ENCODE measurements around the gene ACBD4. TPM values are rescaled to one million over a fixed set of nuclear protein-coding genes. Genes with fewer than 3 reads are reported as not detected.

Gene ACBD4
- total and polyA plus RNA-seq, 2 of the 13 experiments (the other 11 are each of a cell fraction or from before 2014, with no cell fraction given) = 16.1 to 26.9 TPM

DNA sequence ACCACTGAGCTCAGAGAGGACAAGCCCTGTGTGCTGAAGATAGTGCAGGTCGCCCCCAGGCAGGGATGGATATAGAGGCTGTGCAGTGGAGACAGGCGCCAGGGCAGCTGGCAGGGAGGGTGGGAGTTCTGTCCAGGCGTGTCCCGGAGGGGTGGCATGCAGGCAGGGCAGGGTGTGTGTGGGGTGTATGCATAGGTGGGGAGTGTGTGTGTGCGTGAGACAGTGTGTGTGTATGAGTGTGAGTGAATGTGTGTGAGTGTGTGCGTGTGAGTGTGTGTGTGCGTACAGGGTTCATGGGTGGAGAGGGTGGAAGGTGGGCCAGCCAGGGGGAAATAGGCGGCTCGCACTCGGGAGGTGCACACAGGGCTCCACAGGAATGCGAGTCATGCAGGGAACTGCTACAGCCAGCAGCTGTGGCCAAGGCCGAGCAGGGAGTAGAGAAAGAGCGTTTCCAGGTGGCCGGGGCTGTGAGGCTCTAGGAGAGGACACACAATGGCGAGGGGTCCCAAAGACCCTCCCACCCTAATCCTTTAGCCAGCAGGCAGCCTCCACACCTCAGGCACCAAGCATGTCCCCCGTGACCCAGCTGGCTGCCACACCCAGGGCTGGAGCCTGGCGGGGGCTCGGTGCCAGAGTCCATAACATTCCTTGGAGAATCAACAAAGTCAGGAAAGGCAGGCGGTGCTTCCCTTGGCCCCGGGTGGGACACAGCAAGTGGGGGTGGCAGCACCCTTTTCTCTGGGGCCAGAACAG is 7.8 kb upstream of the ACBD4 start (continued):
- TF ChIP-seq, protein P1, sequence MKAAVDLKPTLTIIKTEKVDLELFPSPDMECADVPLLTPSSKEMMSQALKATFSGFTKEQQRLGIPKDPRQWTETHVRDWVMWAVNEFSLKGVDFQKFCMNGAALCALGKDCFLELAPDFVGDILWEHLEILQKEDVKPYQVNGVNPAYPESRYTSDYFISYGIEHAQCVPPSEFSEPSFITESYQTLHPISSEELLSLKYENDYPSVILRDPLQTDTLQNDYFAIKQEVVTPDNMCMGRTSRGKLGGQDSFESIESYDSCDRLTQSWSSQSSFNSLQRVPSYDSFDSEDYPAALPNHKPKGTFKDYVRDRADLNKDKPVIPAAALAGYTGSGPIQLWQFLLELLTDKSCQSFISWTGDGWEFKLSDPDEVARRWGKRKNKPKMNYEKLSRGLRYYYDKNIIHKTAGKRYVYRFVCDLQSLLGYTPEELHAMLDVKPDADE (CRISPR knock-in tag; IDR thresholded peaks at IDR 0.05) = no peak
- 0 out of 4 replicates have a peak, but pooled peaks of 1 of the 2 experiments have one; percentile 31 for TF ChIP-seq POLR2A (IDR thresholded peaks at IDR 0.05; ENCODE audit: insufficient read depth in 1 of 2, low read depth in 2 of 2, low read length in 2 of 2)
- no peak for TF ChIP-seq NKX3-1 (CRISPR knock-in tag; IDR thresholded peaks at IDR 0.05)
- TF ChIP-seq, protein P2, sequence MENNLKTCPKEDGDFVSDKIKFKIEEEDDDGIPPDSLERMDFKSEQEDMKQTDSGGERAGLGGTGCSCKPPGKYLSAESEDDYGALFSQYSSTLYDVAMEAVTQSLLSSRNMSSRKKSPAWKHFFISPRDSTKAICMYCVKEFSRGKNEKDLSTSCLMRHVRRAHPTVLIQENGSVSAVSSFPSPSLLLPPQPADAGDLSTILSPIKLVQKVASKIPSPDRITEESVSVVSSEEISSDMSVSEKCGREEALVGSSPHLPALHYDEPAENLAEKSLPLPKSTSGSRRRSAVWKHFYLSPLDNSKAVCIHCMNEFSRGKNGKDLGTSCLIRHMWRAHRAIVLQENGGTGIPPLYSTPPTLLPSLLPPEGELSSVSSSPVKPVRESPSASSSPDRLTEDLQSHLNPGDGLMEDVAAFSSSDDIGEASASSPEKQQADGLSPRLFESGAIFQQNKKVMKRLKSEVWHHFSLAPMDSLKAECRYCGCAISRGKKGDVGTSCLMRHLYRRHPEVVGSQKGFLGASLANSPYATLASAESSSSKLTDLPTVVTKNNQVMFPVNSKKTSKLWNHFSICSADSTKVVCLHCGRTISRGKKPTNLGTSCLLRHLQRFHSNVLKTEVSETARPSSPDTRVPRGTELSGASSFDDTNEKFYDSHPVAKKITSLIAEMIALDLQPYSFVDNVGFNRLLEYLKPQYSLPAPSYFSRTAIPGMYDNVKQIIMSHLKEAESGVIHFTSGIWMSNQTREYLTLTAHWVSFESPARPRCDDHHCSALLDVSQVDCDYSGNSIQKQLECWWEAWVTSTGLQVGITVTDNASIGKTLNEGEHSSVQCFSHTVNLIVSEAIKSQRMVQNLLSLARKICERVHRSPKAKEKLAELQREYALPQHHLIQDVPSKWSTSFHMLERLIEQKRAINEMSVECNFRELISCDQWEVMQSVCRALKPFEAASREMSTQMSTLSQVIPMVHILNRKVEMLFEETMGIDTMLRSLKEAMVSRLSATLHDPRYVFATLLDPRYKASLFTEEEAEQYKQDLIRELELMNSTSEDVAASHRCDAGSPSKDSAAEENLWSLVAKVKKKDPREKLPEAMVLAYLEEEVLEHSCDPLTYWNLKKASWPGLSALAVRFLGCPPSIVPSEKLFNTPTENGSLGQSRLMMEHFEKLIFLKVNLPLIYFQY (CRISPR knock-in tag; IDR thresholded peaks at IDR 0.05; ENCODE audit: borderline replicate concordance) = peak; percentile 49; the same call in 1 of the 2 replicates
- TF ChIP-seq ZNF790 (CRISPR knock-in tag; IDR thresholded peaks at IDR 0.05; ENCODE audit: borderline replicate concordance) = no peak
- TF ChIP-seq HIVEP1 (CRISPR knock-in tag; IDR thresholded peaks at IDR 0.05) = no peak
- TF ChIP-seq ZBTB38 (CRISPR knock-in tag; IDR thresholded peaks at IDR 0.05) = no peak; the same call in 1 of the 2 replicates
- peak; percentile 74 for TF ChIP-seq XRCC5 (optimal IDR thresholded peaks at IDR 0.05; ENCODE audit: low read length)
- no peak for TF ChIP-seq SUZ12 (IDR thresholded peaks at IDR 0.05; ENCODE audit: low read depth, low read length)
- no peak for TF ChIP-seq THAP11 (CRISPR knock-in tag; IDR thresholded peaks at IDR 0.05)
- no peak for TF ChIP-seq JUND (CRISPR knock-in tag; IDR thresholded peaks at IDR 0.05)
- no peak for TF ChIP-seq GABPA (IDR thresholded peaks at IDR 0.05; ENCODE audit: low read depth, low read length)
- TF ChIP-seq GABPA (CRISPR knock-in tag; IDR thresholded peaks at IDR 0.05; ENCODE audit: low read depth) = peak; percentile 22
- no peak for TF ChIP-seq TEAD2 (CRISPR knock-in tag; IDR thresholded peaks at IDR 0.05)
- TF ChIP-seq ZC3H4 (CRISPR knock-in tag; IDR thresholded peaks at IDR 0.05; ENCODE audit: borderline replicate concordance) = no peak
- TF ChIP-seq MATR3 (CRISPR knock-in tag; IDR thresholded peaks at IDR 0.05) = no peak
